Measurements from ENCODE around the gene SF1.

Gene SF1

GRCh38 chr11:64726867-64727530 lies 51.3 kb downstream of the SF1 start:
- H3K4me3 ChIP-seq (ENCODE audit: low read length, poor library complexity, severe bottlenecking) = no peak overlapping the region
- no peak overlapping the region for H3K4me2 ChIP-seq (ENCODE audit: low read depth, low read length, poor library complexity, severe bottlenecking)
- no peak overlapping the region for H2AFZ ChIP-seq (ENCODE audit: low read length)
- TF ChIP-seq EZH2phosphoT487 (IDR thresholded peaks at IDR 0.05; ENCODE audit: borderline replicate concordance) (no peak), CTCF (conservative IDR thresholded peaks at IDR 0.05; ENCODE audit: low read length) (no peak)
- no peaks in the 10 kb centered on the region for H3K79me2 ChIP-seq (ENCODE audit: insufficient read depth, low read length)
- no peaks in the 10 kb centered on the region for H3K9me3 ChIP-seq (ENCODE audit: insufficient read depth, low read depth, low read length)
- H3K9me2 ChIP-seq (replicated peaks; ENCODE audit: low read depth, low read length) = no peaks in the 10 kb centered on the region
- no peaks in the 10 kb centered on the region for H4K20me1 ChIP-seq (ENCODE audit: insufficient read depth, low read length, poor library complexity, severe bottlenecking)
- H3K36me3 ChIP-seq (ENCODE audit: insufficient read depth, low read length) = peaks cover 7% of the 10 kb centered on the region; the same call in 1 of the 2 replicates
- H3F3A ChIP-seq (ENCODE audit: low read depth) = no peaks in the 10 kb centered on the region
- H3K9ac ChIP-seq (ENCODE audit: low read depth, low read length, poor library complexity, severe bottlenecking) = no peak overlapping the region
- H3K4me1 ChIP-seq (ENCODE audit: insufficient read depth, low read length, poor library complexity, severe bottlenecking) = peaks cover 18% of the 10 kb centered on the region
- H3K27me3 ChIP-seq (ENCODE audit: insufficient read depth, low read length, poor library complexity, severe bottlenecking) = no peaks in the 10 kb centered on the region

DNA sequence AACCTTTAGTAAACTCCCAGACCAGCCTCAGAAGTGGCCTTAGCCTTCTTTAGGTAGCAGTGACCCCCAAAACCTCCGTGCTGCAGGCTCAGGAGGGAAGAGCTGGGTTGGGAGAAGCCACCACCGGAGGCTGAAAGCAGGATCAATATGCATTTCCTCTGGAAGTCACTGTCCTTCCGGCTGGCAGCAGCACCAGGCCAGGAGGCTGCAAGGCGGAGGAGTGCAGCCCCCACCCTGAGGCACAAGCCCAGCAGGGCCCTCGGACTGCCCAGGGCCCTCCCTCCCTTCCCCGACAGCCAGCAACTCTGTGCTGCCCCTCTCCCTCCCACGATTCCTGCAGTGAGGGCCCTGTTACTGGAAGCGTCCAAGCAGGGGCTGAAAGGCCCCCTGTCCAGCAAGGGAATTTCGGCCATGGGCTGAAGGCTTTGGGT lies 52.1 kb downstream of the SF1 start:
- H3K9me3 ChIP-seq (ENCODE audit: insufficient read depth, low read depth, low read length) = no peaks in the 10 kb centered on the region
- no peak overlapping the region for H3K4me3 ChIP-seq (ENCODE audit: low read length, poor library complexity, severe bottlenecking)
- no peaks in the 10 kb centered on the region for H3K27me3 ChIP-seq (ENCODE audit: insufficient read depth, low read length, poor library complexity, severe bottlenecking)
- no peak overlapping the region for H3K4me2 ChIP-seq (ENCODE audit: low read depth, low read length, poor library complexity, severe bottlenecking)
- H3K79me2 ChIP-seq (ENCODE audit: insufficient read depth, low read length) = no peaks in the 10 kb centered on the region
- H4K20me1 ChIP-seq (ENCODE audit: insufficient read depth, low read length, poor library complexity, severe bottlenecking) = no peaks in the 10 kb centered on the region
- H3K9me2 ChIP-seq (replicated peaks; ENCODE audit: low read depth, low read length) = no peaks in the 10 kb centered on the region
- H3F3A ChIP-seq (ENCODE audit: low read depth) = no peaks in the 10 kb centered on the region
- TF ChIP-seq CTCF (conservative IDR thresholded peaks at IDR 0.05; ENCODE audit: low read length) (no peak), EZH2phosphoT487 (IDR thresholded peaks at IDR 0.05; ENCODE audit: borderline replicate concordance) (no peak)
- no peak overlapping the region for H3K9ac ChIP-seq (ENCODE audit: low read depth, low read length, poor library complexity, severe bottlenecking)
- peaks cover 18% of the 10 kb centered on the region for H3K4me1 ChIP-seq (ENCODE audit: insufficient read depth, low read length, poor library complexity, severe bottlenecking)
- peaks cover 3% of the 10 kb centered on the region; the same call in 1 of the 2 replicates for H3K36me3 ChIP-seq (ENCODE audit: insufficient read depth, low read length)
- no peak overlapping the region for H2AFZ ChIP-seq (ENCODE audit: low read length)

GRCh38 chr11:64724863-64725532 lies 53.3 kb downstream of the SF1 start:
- TF ChIP-seq EZH2phosphoT487 (IDR thresholded peaks at IDR 0.05; ENCODE audit: borderline replicate concordance) (no peak), CTCF (conservative IDR thresholded peaks at IDR 0.05; ENCODE audit: low read length) (no peak)
- no peak overlapping the region for H3K4me3 ChIP-seq (ENCODE audit: low read length, poor library complexity, severe bottlenecking)

More at GRCh38 chr11:64724863-64725532, 53.3 kb downstream of the SF1 start:
- no peak overlapping the region for H2AFZ ChIP-seq (ENCODE audit: low read length)
- peak overlapping the region; percentile 97 for H3K4me2 ChIP-seq (ENCODE audit: low read depth, low read length, poor library complexity, severe bottlenecking)
- H3K27me3 ChIP-seq (ENCODE audit: insufficient read depth, low read length, poor library complexity, severe bottlenecking) = no peaks in the 10 kb centered on the region
- H3K9me2 ChIP-seq (replicated peaks; ENCODE audit: low read depth, low read length) = no peaks in the 10 kb centered on the region
- no peak overlapping the region for H3K9ac ChIP-seq (ENCODE audit: low read depth, low read length, poor library complexity, severe bottlenecking)
- no peaks in the 10 kb centered on the region for H3K79me2 ChIP-seq (ENCODE audit: insufficient read depth, low read length)
- no peaks in the 10 kb centered on the region for H3K9me3 ChIP-seq (ENCODE audit: insufficient read depth, low read depth, low read length)
- H3K4me1 ChIP-seq (ENCODE audit: insufficient read depth, low read length, poor library complexity, severe bottlenecking) = peaks cover 18% of the 10 kb centered on the region
- no peaks in the 10 kb centered on the region for H4K20me1 ChIP-seq (ENCODE audit: insufficient read depth, low read length, poor library complexity, severe bottlenecking)
- no peaks in the 10 kb centered on the region for H3F3A ChIP-seq (ENCODE audit: low read depth)
- peaks cover 3% of the 10 kb centered on the region; the same call in 1 of the 2 replicates for H3K36me3 ChIP-seq (ENCODE audit: insufficient read depth, low read length)
